Dendritic cell treated with granulocyte-macrophage colony-stimulating factor and Interleukin-4, amounts not matched to agents 40 ng/mL and 50 ng/mL, for 4 days (primary cell): ENCODE data around the gene PTK7.

Source experiments
- H3K27ac Mint-ChIP-seq: one replicate; pipeline ENCODE4 v1.8.0; 2022; ENCODE audit warnings: mild to moderate bottlenecking, mixed read lengths
- H3K27me3 Mint-ChIP-seq: one replicate; pipeline ENCODE4 v1.8.0; 2022; ENCODE audit warnings: mild to moderate bottlenecking, mixed read lengths
- H3K36me3 Mint-ChIP-seq: one replicate; pipeline ENCODE4 v1.8.0; 2022; ENCODE audit warnings: low read depth, mixed read lengths
- H3K4me1 Mint-ChIP-seq: one replicate; pipeline ENCODE4 v1.8.0; 2022; ENCODE audit warnings: low read depth, mixed read lengths
- H3K4me3 Mint-ChIP-seq: one replicate; pipeline ENCODE4 v1.8.0; 2022; ENCODE audit warnings: mild to moderate bottlenecking, moderate library complexity, mixed read lengths
- H3K9me3 Mint-ChIP-seq: one replicate; pipeline ENCODE4 v1.8.0; 2022; ENCODE audit warnings: mixed read lengths
- intact Hi-C: fragments of 100-400 bp; cut with micrococcal nuclease; formaldehyde crosslinking; loops from one replicate; pipeline ENCODE4 v1.15.0; 2022

The PTK7 gene

GRCh38 chr6:43185391-43185985, 109.4 kb downstream of the PTK7 start:
- intact Hi-C loops = no loop called here
- Mint-ChIP-seq H3K27ac (no peak overlapping the region), H3K4me1 (peaks cover 40% of the 10 kb centered on the region), H3K36me3 (peaks cover 72% of the 10 kb centered on the region), H3K27me3 (no peaks in the 10 kb centered on the region), H3K9me3 (no peaks in the 10 kb centered on the region), H3K4me3 (no peak overlapping the region)

DNA sequence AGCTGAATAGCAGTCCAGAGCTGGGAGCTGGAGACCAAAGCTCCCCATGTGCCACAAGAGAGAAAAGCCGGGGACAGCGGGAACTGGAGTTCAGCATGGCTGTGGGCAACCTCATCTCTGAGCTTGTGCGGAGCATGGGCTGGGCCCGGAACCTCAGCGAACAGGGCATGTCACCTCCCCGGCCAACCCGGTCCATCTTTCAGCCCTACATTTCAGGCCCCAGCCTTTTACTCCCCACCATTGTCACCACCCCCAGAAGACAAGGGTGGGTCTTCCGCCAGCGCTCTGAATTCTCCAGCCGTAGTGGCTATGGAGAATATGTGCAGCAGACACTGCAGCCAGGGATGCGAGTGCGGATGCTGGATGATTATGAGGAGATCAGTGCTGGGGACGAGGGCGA, 109.9 kb downstream of the PTK7 start:
- intact Hi-C loops = no loop called here
- no peaks in the 10 kb centered on the region for H3K27me3 Mint-ChIP-seq
- no peaks in the 10 kb centered on the region for H3K9me3 Mint-ChIP-seq
- H3K27ac Mint-ChIP-seq = no peak overlapping the region
- H3K4me3 Mint-ChIP-seq = no peak overlapping the region
- H3K36me3 Mint-ChIP-seq = peaks cover 72% of the 10 kb centered on the region
- peaks cover 42% of the 10 kb centered on the region for H3K4me1 Mint-ChIP-seq

DNA sequence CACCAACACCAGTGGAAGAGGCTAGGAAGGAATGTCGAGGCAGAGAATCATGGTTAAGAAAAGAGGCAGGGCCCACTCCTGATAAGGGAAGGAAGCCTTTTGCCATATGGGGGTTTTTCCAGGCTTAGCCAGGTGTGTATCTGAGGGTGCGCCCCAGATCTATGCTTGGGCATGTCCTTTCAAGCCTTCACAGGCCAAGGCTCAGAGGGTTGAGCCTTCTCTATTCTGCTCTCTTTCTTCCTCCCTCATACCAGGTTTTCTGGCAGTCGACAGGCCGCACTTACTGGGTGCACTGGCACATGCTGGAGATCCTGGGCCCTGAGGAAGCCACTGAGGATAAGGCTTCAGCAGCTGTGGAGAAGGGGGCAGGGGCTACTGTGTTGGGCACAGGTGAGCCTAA, 110.6 kb downstream of the PTK7 start:
- Mint-ChIP-seq H3K27ac (no peak overlapping the region), H3K4me1 (peaks cover 35% of the 10 kb centered on the region)

GRCh38 chr6:43187821-43188220, 111.7 kb downstream of the PTK7 start:
- no peaks in the 10 kb centered on the region for H3K9me3 Mint-ChIP-seq
- H3K36me3 Mint-ChIP-seq = peaks cover 71% of the 10 kb centered on the region
- peaks cover 27% of the 10 kb centered on the region for H3K4me1 Mint-ChIP-seq
- H3K27me3 Mint-ChIP-seq = no peaks in the 10 kb centered on the region
- no peak overlapping the region for H3K27ac Mint-ChIP-seq
- intact Hi-C loops = no loop called here
- H3K4me3 Mint-ChIP-seq = no peak overlapping the region

More for the DNA sequence above, 110.6 kb downstream of the PTK7 start:
- Mint-ChIP-seq H3K27me3 (no peaks in the 10 kb centered on the region), H3K36me3 (peaks cover 72% of the 10 kb centered on the region), H3K9me3 (no peaks in the 10 kb centered on the region), H3K4me3 (no peak overlapping the region)
- intact Hi-C loops = no loop called here

- H3K36me3 Mint-ChIP-seq = peaks cover 76% of the 10 kb centered on the region
- no peak overlapping the region for H3K4me3 Mint-ChIP-seq
- H3K27me3 Mint-ChIP-seq = no peaks in the 10 kb centered on the region
- peaks cover 21% of the 10 kb centered on the region for H3K4me1 Mint-ChIP-seq
- H3K9me3 Mint-ChIP-seq = no peaks in the 10 kb centered on the region
- no peak overlapping the region for H3K27ac Mint-ChIP-seq
- intact Hi-C loops = no loop called here
Measured at GRCh38 chr6:43188426-43188825, 112.3 kb downstream of the PTK7 start.

GRCh38 chr6:43189776-43190304, 113.7 kb downstream of the PTK7 start:
- intact Hi-C loops = no loop called here
- Mint-ChIP-seq H3K4me1 (peaks cover 6% of the 10 kb centered on the region), H3K36me3 (peaks cover 79% of the 10 kb centered on the region), H3K27ac (no peak overlapping the region), H3K9me3 (no peaks in the 10 kb centered on the region), H3K27me3 (no peaks in the 10 kb centered on the region), H3K4me3 (no peak overlapping the region)

GRCh38 chr6:43192911-43193310, 116.8 kb downstream of the PTK7 start:
- Mint-ChIP-seq H3K9me3 (no peaks in the 10 kb centered on the region), H3K36me3 (peaks cover 75% of the 10 kb centered on the region), H3K27me3 (no peaks in the 10 kb centered on the region), H3K27ac (no peak overlapping the region), H3K4me1 (peaks cover 5% of the 10 kb centered on the region), H3K4me3 (no peak overlapping the region)
- intact Hi-C loops = no loop called here

- H3K4me1 Mint-ChIP-seq = peaks cover 5% of the 10 kb centered on the region
- intact Hi-C loops = no loop called here
- no peaks in the 10 kb centered on the region for H3K9me3 Mint-ChIP-seq
- peaks cover 73% of the 10 kb centered on the region for H3K36me3 Mint-ChIP-seq
- H3K4me3 Mint-ChIP-seq = no peak overlapping the region
- no peak overlapping the region for H3K27ac Mint-ChIP-seq
- H3K27me3 Mint-ChIP-seq = no peaks in the 10 kb centered on the region
Measured at GRCh38 chr6:43193929-43194328, 117.8 kb downstream of the PTK7 start.

DNA sequence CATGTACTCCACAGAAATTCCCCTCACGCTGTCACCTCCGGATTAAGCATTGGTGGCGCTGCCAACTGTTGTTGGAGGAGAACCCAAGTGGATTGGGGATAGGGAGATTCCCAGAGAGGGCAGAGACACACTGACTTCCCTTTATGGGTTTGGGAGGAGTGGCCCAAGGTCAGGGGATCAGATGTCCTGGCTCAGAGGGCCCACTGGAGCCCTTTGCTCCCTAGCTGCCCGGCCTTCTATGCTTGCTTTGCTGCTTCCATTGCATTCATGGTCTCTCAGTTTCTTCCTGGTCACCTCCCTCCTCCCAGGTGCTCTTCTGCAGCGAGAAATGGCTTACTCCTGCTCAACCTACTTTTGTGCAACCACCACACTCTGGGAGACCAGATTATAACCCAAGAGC, 120.2 kb downstream of the PTK7 start:
- Mint-ChIP-seq H3K9me3 (no peaks in the 10 kb centered on the region), H3K4me1 (no peaks in the 10 kb centered on the region), H3K36me3 (peaks cover 88% of the 10 kb centered on the region), H3K27me3 (no peaks in the 10 kb centered on the region), H3K27ac (no peak overlapping the region), H3K4me3 (no peak overlapping the region)
- intact Hi-C loops = no loop called here

GRCh38 chr6:43199912-43200311, 123.8 kb downstream of the PTK7 start:
- Mint-ChIP-seq H3K4me1 (no peaks in the 10 kb centered on the region), H3K27me3 (no peaks in the 10 kb centered on the region), H3K27ac (no peak overlapping the region), H3K4me3 (no peak overlapping the region), H3K36me3 (peaks cover 82% of the 10 kb centered on the region), H3K9me3 (no peaks in the 10 kb centered on the region)
- intact Hi-C loops = no loop called here

- no peaks in the 10 kb centered on the region for H3K9me3 Mint-ChIP-seq
- intact Hi-C loops = no loop called here
- H3K4me1 Mint-ChIP-seq = no peaks in the 10 kb centered on the region
- no peaks in the 10 kb centered on the region for H3K27me3 Mint-ChIP-seq
- H3K27ac Mint-ChIP-seq = no peak overlapping the region
- H3K36me3 Mint-ChIP-seq = peaks cover 82% of the 10 kb centered on the region
- H3K4me3 Mint-ChIP-seq = no peak overlapping the region
Measured at GRCh38 chr6:43200541-43200940, 124.4 kb downstream of the PTK7 start.

GRCh38 chr6:43202451-43202850, 126.3 kb downstream of the PTK7 start:
- intact Hi-C loops = no loop called here
- Mint-ChIP-seq H3K27ac (no peak overlapping the region), H3K36me3 (peaks cover 78% of the 10 kb centered on the region), H3K4me3 (no peak overlapping the region), H3K27me3 (no peaks in the 10 kb centered on the region), H3K9me3 (no peaks in the 10 kb centered on the region), H3K4me1 (no peaks in the 10 kb centered on the region)

DNA sequence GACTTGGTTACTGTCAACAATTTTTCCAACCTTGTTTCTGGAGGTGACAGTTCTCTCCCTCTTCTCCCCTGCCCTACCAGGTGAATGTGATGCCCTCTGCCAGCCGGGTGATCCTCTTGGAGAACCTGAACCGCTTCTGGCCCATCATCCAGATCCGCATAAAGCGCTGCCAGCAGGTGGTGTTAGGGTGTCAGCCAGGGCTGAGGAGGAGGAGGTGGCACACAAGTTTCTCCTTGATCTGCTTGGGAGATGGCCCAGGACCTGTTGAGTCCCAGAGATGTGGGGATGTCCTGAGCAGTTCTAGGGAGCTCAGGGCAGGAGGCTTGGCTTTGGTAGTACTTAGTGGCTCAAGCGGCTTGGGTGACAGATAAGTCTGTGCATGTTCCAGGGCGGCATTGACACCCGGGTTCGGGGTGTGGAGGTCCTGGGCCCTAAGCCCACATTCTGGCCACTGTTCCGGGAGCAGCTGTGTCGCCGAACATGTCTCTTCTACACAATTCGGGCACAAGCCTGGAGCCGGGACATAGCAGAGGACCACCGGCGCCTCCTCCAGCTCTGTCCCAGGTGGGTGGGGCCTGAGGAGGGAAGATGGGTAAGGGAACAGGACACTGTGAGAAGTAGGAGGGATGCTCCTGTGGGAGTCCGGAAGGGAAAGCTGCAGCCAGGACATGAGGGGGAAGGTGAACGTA, 127.1 kb downstream of the PTK7 start:
- Mint-ChIP-seq H3K9me3 (no peaks in the 10 kb centered on the region), H3K4me1 (no peaks in the 10 kb centered on the region), H3K27me3 (no peaks in the 10 kb centered on the region), H3K27ac (no peak overlapping the region), H3K4me3 (no peak overlapping the region), H3K36me3 (peaks cover 72% of the 10 kb centered on the region)
- intact Hi-C loops = no loop called here

DNA sequence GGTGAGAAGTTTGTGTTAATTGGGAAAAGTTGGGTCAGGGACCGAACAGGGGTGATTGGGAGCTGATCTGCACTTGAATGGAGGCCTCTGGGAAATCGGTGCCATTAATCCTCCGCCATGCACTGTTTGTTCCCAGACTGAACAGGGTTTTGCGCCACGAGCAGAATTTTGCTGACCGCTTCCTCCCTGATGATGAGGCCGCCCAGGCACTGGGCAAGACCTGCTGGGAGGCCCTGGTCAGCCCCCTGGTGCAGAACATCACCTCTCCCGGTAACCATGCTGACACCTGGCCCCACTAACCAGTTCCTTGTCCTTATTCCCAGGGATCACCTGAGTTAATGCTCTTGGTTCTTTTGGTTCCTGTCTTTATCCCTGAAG, 127.6 kb downstream of the PTK7 start:
- Mint-ChIP-seq H3K4me1 (no peaks in the 10 kb centered on the region), H3K36me3 (peaks cover 67% of the 10 kb centered on the region), H3K27ac (no peak overlapping the region), H3K4me3 (no peak overlapping the region), H3K27me3 (no peaks in the 10 kb centered on the region), H3K9me3 (no peaks in the 10 kb centered on the region)
- intact Hi-C loops = no loop called here
